Osteoblast (primary cell): ENCODE results near the gene HNRNPA3. TPM values are rescaled to one million over a fixed set of nuclear protein-coding genes. Genes with fewer than 3 reads are reported as not detected.

ENCODE experiments used
- DNase-seq: peaks from one replicate; pipeline ENCODE4 v3.0.0; 2011; ENCODE audit warnings: low spot score, mixed read lengths; ENCODE audit not compliant: insufficient read length; ENCODE audit errors: missing footprints
- H2AFZ ChIP-seq: 2 replicates; pipeline ENCODE4 v1.6.0; 2011; ENCODE audit warnings: mild to moderate bottlenecking, low read length
- H3K27ac ChIP-seq: 2 replicates; pipeline ENCODE4 v1.5.1; 2011; ENCODE audit warnings: mild to moderate bottlenecking, low read depth, low read length, moderate library complexity
- H3K27me3 ChIP-seq: 2 replicates; pipeline ENCODE4 v1.6.0; 2012; ENCODE audit warnings: mild to moderate bottlenecking, control low read depth, inconsistent platforms, low read length, moderate library complexity; ENCODE audit not compliant: insufficient read depth
- H3K36me3 ChIP-seq: 2 replicates; pipeline ENCODE4 v1.5.1; 2011; ENCODE audit warnings: mild to moderate bottlenecking, low read length, control low read depth, moderate library complexity; ENCODE audit not compliant: insufficient read depth
- H3K4me1 ChIP-seq: 2 replicates; pipeline ENCODE4 v1.5.1; 2011; ENCODE audit warnings: mild to moderate bottlenecking, low read length, control low read depth, moderate library complexity; ENCODE audit not compliant: insufficient read depth
- H3K4me2 ChIP-seq: 2 replicates; pipeline ENCODE4 v1.6.0; 2011; ENCODE audit warnings: mild to moderate bottlenecking, low read length; ENCODE audit not compliant: insufficient read depth
- H3K4me3 ChIP-seq: fragments of 200-600 bp; sonication (generic); 3 replicates; pipeline ENCODE4 v1.5.1; 2012; ENCODE audit warnings: mild to moderate bottlenecking, low read length, inconsistent platforms; ENCODE audit not compliant: insufficient read depth
- H3K79me2 ChIP-seq: 2 replicates; pipeline ENCODE4 v1.6.0; 2012; ENCODE audit warnings: mild to moderate bottlenecking, low read length, control low read depth, inconsistent platforms; ENCODE audit not compliant: insufficient read depth
- H3K9me3 ChIP-seq: 2 replicates; pipeline ENCODE4 v1.5.1; 2011; ENCODE audit warnings: low read depth, low read length, control low read depth
- H4K20me1 ChIP-seq: 2 replicates; pipeline ENCODE4 v1.6.0; 2012; ENCODE audit warnings: mild to moderate bottlenecking, low read length, control low read depth; ENCODE audit not compliant: insufficient read depth
- small RNA-seq: library from RNA; depleted of rRNA; stranded (forward); fragments of <200 nt; gene quantifications from one replicate; pipeline ENCODE3, GENCODE V24; 2012
- total RNA-seq: library from RNA; depleted of rRNA; stranded (reverse); fragments of >200 nt; gene quantifications from 2 replicates; pipeline ENCODE4 v1.2.3, GENCODE V29; 2012
- TF ChIP-seq, protein P1 (sequence below): IDR thresholded peaks from 2 replicates; pipeline ENCODE4 v1.5.1; 2011; ENCODE audit warnings: mild to moderate bottlenecking, low read depth, low read length, moderate library complexity; ENCODE audit errors: extremely low read depth

Gene HNRNPA3
- total RNA-seq, 1 donor, result 21.4 TPM

DNA sequence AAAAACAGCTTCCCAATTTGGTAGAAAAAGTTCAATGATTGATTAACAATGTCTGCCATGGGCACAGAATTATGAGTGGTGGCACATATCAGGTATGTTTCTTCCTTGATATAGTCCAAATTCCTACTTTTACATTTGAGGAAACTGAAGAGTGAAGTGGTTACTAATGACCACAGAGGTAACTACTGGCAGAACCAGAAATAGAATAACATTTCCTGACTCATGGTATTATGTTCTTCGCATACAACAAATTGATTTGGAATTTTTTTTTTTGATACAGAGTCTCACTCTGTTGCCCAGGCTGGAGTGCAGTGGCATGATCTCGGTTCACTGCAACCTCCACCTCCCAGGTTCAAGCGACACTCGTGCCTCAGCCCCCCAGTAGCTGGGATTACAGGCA lies 57.9 kb downstream of the HNRNPA3 start:
- no peaks in the 10 kb centered on the region for H3K79me2 ChIP-seq
- no peak overlapping the region for H3K27ac ChIP-seq
- no peak overlapping the region for H3K4me2 ChIP-seq
- H3K4me3 ChIP-seq, result no peak overlapping the region
- H3K4me1 ChIP-seq, result peaks cover 42% of the 10 kb centered on the region
- H4K20me1 ChIP-seq, result no peaks in the 10 kb centered on the region
- TF ChIP-seq, protein P1, sequence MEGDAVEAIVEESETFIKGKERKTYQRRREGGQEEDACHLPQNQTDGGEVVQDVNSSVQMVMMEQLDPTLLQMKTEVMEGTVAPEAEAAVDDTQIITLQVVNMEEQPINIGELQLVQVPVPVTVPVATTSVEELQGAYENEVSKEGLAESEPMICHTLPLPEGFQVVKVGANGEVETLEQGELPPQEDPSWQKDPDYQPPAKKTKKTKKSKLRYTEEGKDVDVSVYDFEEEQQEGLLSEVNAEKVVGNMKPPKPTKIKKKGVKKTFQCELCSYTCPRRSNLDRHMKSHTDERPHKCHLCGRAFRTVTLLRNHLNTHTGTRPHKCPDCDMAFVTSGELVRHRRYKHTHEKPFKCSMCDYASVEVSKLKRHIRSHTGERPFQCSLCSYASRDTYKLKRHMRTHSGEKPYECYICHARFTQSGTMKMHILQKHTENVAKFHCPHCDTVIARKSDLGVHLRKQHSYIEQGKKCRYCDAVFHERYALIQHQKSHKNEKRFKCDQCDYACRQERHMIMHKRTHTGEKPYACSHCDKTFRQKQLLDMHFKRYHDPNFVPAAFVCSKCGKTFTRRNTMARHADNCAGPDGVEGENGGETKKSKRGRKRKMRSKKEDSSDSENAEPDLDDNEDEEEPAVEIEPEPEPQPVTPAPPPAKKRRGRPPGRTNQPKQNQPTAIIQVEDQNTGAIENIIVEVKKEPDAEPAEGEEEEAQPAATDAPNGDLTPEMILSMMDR, result no peak
- DNase-seq, result no peak
- H3K36me3 ChIP-seq, result no peaks in the 10 kb centered on the region
- H3K9me3 ChIP-seq, result no peaks in the 10 kb centered on the region
- no peaks in the 10 kb centered on the region for H3K27me3 ChIP-seq
- no peak overlapping the region for H2AFZ ChIP-seq

DNA sequence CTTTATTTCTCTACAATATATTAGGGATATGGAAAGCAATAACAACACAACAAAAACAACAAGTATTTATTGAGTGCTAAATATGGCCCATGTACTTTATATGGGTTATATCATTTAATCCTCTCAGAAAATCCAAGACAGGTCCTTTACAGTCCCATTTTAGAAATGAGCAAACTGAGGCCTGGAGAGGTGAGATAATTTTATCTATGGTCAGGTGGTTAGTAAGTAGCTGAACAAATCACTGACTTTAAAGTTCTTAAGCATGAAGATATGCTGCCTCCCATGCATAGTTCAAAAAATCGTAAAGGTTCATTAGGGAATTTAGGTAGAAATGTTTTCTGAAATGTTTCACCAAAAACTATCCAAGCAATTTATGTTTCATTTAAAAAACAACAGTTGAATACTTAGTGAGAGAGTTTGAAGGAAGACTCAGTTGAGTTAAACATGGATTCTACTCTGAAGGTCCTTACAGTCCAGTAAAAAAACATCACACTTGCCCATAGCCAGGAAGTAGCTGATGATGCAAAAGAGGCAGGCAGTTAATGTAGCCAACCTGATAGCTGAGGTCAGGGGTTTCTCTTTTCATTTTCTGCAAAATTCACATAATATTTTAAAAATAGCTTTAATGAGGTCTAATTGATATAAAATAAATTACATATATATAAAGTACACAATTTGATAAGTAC lies 59.5 kb downstream of the HNRNPA3 start:
- TF ChIP-seq, protein P1, result no peak
- Histone ChIP-seq H2AFZ (no peak overlapping the region), H3K79me2 (no peaks in the 10 kb centered on the region), H3K36me3 (no peaks in the 10 kb centered on the region), H4K20me1 (no peaks in the 10 kb centered on the region), H3K27ac (no peak overlapping the region), H3K9me3 (no peaks in the 10 kb centered on the region), H3K4me3 (no peak overlapping the region), H3K4me1 (peaks cover 38% of the 10 kb centered on the region), H3K27me3 (no peaks in the 10 kb centered on the region), H3K4me2 (no peak overlapping the region)
- no peak for DNase-seq

DNA sequence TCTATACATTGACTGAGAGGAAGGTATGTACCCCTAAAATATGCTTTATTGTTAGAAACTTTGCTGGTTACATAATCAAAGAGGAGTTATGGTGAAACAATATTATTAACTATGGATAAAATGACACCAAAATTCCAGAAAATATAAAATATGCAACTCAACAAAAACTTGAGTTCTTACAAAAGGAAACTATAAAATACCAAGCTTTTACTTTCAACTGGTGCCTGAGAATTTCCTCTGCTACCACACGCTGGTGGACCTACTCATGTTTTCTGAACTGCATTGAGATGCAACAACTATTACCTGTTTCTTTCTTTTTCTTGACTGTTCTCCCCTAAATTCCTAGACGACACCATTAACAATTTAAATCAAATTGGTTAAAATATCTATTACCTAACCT lies 60.2 kb downstream of the HNRNPA3 start:
- H3K4me2 ChIP-seq, result no peak overlapping the region
- H3K36me3 ChIP-seq, result no peaks in the 10 kb centered on the region
- H3K27ac ChIP-seq, result no peak overlapping the region
- peaks cover 38% of the 10 kb centered on the region for H3K4me1 ChIP-seq
- no peaks in the 10 kb centered on the region for H4K20me1 ChIP-seq
- H3K9me3 ChIP-seq, result no peaks in the 10 kb centered on the region
- no peak overlapping the region for H3K4me3 ChIP-seq
- TF ChIP-seq, protein P1, result no peak
- H3K27me3 ChIP-seq, result no peaks in the 10 kb centered on the region
- no peaks in the 10 kb centered on the region for H3K79me2 ChIP-seq
- DNase-seq, result no peak
- H2AFZ ChIP-seq, result no peak overlapping the region

DNA sequence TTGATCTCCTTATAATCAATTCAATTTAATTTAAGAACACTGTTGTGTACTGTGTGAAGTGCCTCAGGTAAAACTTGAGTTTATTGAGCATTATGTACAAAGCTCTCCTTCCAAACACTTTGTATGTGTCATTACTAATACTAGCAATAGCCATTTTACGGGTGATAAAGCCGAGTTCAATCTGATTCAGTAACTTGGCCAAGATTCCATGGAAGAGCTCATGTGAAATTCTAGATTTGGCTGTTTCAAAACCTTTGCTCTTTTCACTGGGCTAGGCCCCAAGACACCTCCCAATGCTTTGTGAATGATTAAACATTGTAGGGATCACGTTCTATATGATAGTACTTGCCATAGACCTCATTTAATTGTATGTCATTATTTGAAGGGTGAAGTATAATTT lies 60.8 kb downstream of the HNRNPA3 start:
- H3K27ac ChIP-seq, result peak overlapping the region; percentile 53
- H4K20me1 ChIP-seq, result no peaks in the 10 kb centered on the region
- TF ChIP-seq, protein P1, result no peak
- H3K27me3 ChIP-seq, result no peaks in the 10 kb centered on the region
- peaks cover 38% of the 10 kb centered on the region for H3K4me1 ChIP-seq
- H3K9me3 ChIP-seq, result no peaks in the 10 kb centered on the region
- no peak for DNase-seq
- H2AFZ ChIP-seq, result no peak overlapping the region
- no peaks in the 10 kb centered on the region for H3K79me2 ChIP-seq
- peak overlapping the region; percentile 44 for H3K4me2 ChIP-seq
- H3K36me3 ChIP-seq, result no peaks in the 10 kb centered on the region
- no peak overlapping the region for H3K4me3 ChIP-seq

Small RNA genes lying within 50 kb of the gene (small RNA-seq; reads per million reads assigned to genes)
- gene MIR3128 (not detected), gene RF00019 (not detected)

Other genes with a start within 250 kb of the HNRNPA3 start
- gene NFE2L2, start 51.9 kb downstream of the HNRNPA3 start, total RNA-seq, result 84.3 and 91.9 TPM in 2 replicates
- gene AGPS, start 180.0 kb downstream of the HNRNPA3 start, total RNA-seq, result 32.1 and 34.0 TPM in 2 replicates